Caco-2 (cell line): Measurements from ENCODE around the gene LLGL1. TPM values are rescaled to one million over a fixed set of nuclear protein-coding genes. Genes with fewer than 3 reads are reported as not detected.

Experiments
- BruUV-seq: library from RNA; stranded (reverse); fragments of 400-500 nt; replicated peaks from 2 replicates; lab custom pipeline; 2021; lab: Mats Ljungman, UMichigan
- CTCF ChIA-PET: fragments of 300-600 bp; sonication (Branson Sonifier 250); formaldehyde crosslinking; loops from one replicate; lab custom pipeline; 2022; ENCODE audit warnings: antibody characterized with exemption; lab: Charles Lee
- POLR2A ChIA-PET: fragments of 300-600 bp; sonication (Branson Sonifier 250); formaldehyde crosslinking; loops from one replicate; lab custom pipeline; 2022; ENCODE audit warnings: antibody characterized with exemption; lab: Charles Lee
- DNase-seq, 2 experiments: peaks; one replicate each; pipeline versions ENCODE4 v3.0.0 to v3.0.0-alpha.2; 2020 to 2022
- H3K27me3 ChIP-seq: replicated peaks from 2 replicates; pipeline ENCODE4 v1.6.0; 2011; ENCODE audit warnings: low read length; ENCODE audit not compliant: control insufficient read depth, insufficient read depth
- H3K36me3 ChIP-seq: 2 replicates; pipeline ENCODE4 v1.5.1; 2011; ENCODE audit warnings: low read length; ENCODE audit not compliant: control insufficient read depth, insufficient read depth
- H3K4me1 ChIP-seq: fragments of 250-450 bp; sonication (Bioruptor Pico); 2 replicates; pipeline ENCODE4 v1.5.1; 2020; ENCODE audit warnings: mild to moderate bottlenecking
- H3K4me3 ChIP-seq: 2 replicates; pipeline ENCODE4 v1.5.1; 2011; ENCODE audit warnings: low read depth, mild to moderate bottlenecking, control low read depth, low read length
- H3K9me3 ChIP-seq: fragments of 250-450 bp; sonication (Bioruptor Pico); 2 replicates; pipeline ENCODE4 v1.5.1; 2020; ENCODE audit warnings: mild to moderate bottlenecking, moderate library complexity
- H3K27ac Mint-ChIP-seq: one replicate; pipeline ENCODE4 v1.8.0; 2022; ENCODE audit warnings: mixed read lengths; ENCODE audit not compliant: unreplicated experiment
- H3K27me3 Mint-ChIP-seq: one replicate; pipeline ENCODE4 v1.8.0; 2022; ENCODE audit warnings: mixed read lengths; ENCODE audit not compliant: insufficient read depth, unreplicated experiment
- H3K36me3 Mint-ChIP-seq: one replicate; pipeline ENCODE4 v1.8.0; 2022; ENCODE audit warnings: mild to moderate bottlenecking, mixed read lengths; ENCODE audit not compliant: insufficient read depth, unreplicated experiment
- H3K4me1 Mint-ChIP-seq: one replicate; pipeline ENCODE4 v1.8.0; 2022; ENCODE audit warnings: low read depth, mixed read lengths; ENCODE audit not compliant: unreplicated experiment
- H3K4me3 Mint-ChIP-seq: one replicate; pipeline ENCODE4 v1.8.0; 2022; ENCODE audit warnings: mild to moderate bottlenecking, moderate library complexity, mixed read lengths; ENCODE audit not compliant: unreplicated experiment
- H3K9me3 Mint-ChIP-seq: one replicate; pipeline ENCODE4 v1.8.0; 2022; ENCODE audit warnings: mixed read lengths; ENCODE audit not compliant: unreplicated experiment
- CTCF ChIP-seq, 2 experiments: fragments of 200-600 bp in 1 of 2; IDR thresholded peaks; 1 replicate in 1 of 2; 2 replicates in 1 of 2; pipeline versions ENCODE4 v1.5.1 to v1.8.0; 2011 to 2022; ENCODE audit warnings: antibody characterized with exemption in 1 of 2, control low read depth in 1 of 2, inconsistent platforms in 1 of 2, low read depth in 1 of 2, low read length in 1 of 2, mild to moderate bottlenecking in 1 of 2, moderate library complexity in 1 of 2; ENCODE audit not compliant: insufficient read depth in 1 of 2, severe bottlenecking in 1 of 2, unreplicated experiment in 1 of 2
- intact Hi-C: fragments of 100-400 bp; cut with micrococcal nuclease; formaldehyde crosslinking; loops from one replicate; pipeline ENCODE4 v1.10.0; 2022; ENCODE audit not compliant: unreplicated experiment
- total RNA-seq: library from RNA; stranded (reverse); gene quantifications from 2 replicates; pipeline ENCODE4 v1.2.3, GENCODE V29; 2022

Gene LLGL1
- total RNA-seq, 1 experiment from 2014 or later: 41.3 TPM

DNA sequence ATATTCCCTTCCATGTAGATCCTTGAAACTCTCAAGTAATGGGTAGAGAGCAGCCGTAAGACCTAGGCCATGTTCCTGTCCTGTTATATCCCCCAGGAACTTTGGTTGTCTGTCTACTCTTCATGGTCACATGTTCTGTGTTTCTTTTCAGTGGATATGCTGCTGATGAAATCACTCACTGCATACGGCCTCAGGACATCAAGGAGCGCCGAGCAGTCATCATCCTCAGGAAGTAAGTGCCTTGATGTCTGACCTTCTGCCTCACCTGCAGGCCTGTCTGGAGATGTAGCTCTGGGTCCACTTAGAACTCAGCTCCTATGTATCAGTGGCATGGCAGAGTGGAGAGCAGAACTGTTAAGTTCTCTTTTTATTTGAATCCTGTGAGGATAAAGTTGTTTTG, 30.6 kb upstream of the LLGL1 start:
- no peaks in the 10 kb centered on the region for H3K27me3 Mint-ChIP-seq
- H3K9me3 ChIP-seq: no peaks in the 10 kb centered on the region
- H3K36me3 Mint-ChIP-seq: peaks cover 80% of the 10 kb centered on the region
- no peak overlapping the region for H3K4me3 ChIP-seq
- peaks cover 1% of the 10 kb centered on the region for H3K4me1 Mint-ChIP-seq
- no peak overlapping the region for H3K27ac Mint-ChIP-seq
- BruUV-seq: no TSS peak
- no peaks in the 10 kb centered on the region for H3K27me3 ChIP-seq
- no peak overlapping the region for H3K4me3 Mint-ChIP-seq
- intact Hi-C loops: no loop called here
- H3K4me1 ChIP-seq: peaks cover 4% of the 10 kb centered on the region
- no peak for TF ChIP-seq CTCF (IDR thresholded peaks at IDR 0.05; ENCODE audit: insufficient read depth in 1 of 2, low read depth in 1 of 2, low read length in 1 of 2, severe bottlenecking in 1 of 2, unreplicated experiment in 1 of 2)
- ChIA-PET CTCF (no interaction called here), POLR2A (no interaction called here)
- H3K36me3 ChIP-seq: peaks cover 11% of the 10 kb centered on the region
- no peaks in the 10 kb centered on the region for H3K9me3 Mint-ChIP-seq
- no peak for DNase-seq

DNA sequence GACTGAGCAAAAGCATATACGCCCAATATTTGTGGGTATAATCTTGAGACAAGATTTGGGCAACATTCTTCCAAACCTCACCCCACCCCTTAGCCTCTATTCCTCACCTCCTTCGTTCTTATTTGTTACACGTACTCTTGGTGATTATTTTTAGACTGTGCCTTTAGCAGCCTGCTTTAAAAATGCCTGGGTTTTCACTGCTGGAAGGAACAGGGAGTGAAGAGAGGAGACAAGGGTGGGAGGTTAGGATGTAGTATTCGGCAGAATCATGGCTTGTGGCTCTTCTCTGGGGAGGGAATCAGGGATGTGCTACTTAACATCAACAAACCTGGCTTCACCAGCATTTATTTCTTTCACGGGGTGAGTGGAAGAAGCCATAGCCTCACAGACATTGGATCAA, 30.2 kb upstream of the LLGL1 start:
- ChIA-PET CTCF (no interaction called here), POLR2A (no interaction called here)
- intact Hi-C loops: no loop called here
- Histone ChIP-seq H3K4me1 (no peaks in the 10 kb centered on the region; the same call in 1 of the 2 replicates), H3K27me3 (no peaks in the 10 kb centered on the region), H3K9me3 (no peaks in the 10 kb centered on the region), H3K4me3 (no peak overlapping the region), H3K36me3 (peaks cover 11% of the 10 kb centered on the region)
- no TSS peak for BruUV-seq
- no peaks in the 10 kb centered on the region for H3K27me3 Mint-ChIP-seq
- no peak overlapping the region for H3K27ac Mint-ChIP-seq
- no peak overlapping the region for H3K4me3 Mint-ChIP-seq
- peaks cover 5% of the 10 kb centered on the region for H3K4me1 Mint-ChIP-seq
- DNase-seq: no peak
- H3K36me3 Mint-ChIP-seq: peaks cover 80% of the 10 kb centered on the region
- TF ChIP-seq CTCF (IDR thresholded peaks at IDR 0.05; ENCODE audit: insufficient read depth in 1 of 2, low read depth in 1 of 2, low read length in 1 of 2, severe bottlenecking in 1 of 2, unreplicated experiment in 1 of 2): no peak
- H3K9me3 Mint-ChIP-seq: no peaks in the 10 kb centered on the region

DNA sequence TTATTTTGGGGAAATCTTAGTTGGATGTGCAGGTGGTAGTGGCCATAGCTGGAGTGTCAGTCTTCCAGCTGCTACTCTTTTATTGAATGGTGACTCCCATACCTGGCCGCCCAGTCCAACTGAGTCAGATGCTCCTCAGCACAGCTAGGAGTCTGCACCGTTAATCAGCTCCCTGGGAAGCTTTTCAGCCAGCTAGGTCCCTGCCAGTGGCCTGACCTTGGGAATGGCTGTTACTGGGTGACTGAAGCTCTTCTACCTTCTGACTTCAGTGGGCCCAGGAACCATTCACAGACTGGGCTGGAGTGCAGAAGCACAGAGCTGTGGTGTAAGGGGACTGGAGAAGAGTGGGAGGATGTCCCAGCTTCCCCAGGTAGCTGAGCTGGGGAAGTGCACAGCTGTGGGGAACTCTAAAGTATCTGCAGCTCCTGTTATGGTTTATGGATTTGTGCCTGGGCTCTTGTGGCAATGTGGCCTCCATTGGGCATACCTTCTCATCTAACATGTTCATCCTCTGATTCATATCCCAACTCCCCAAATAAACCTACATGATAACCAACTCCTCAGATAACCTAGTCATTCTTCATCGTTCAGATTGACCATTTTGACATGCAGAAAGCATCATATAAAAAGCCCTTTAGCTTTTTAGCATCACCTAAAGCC, 27.8 kb upstream of the LLGL1 start:
- BruUV-seq: no TSS peak
- Histone ChIP-seq H3K27me3 (no peaks in the 10 kb centered on the region), H3K9me3 (no peaks in the 10 kb centered on the region), H3K36me3 (peaks cover 11% of the 10 kb centered on the region), H3K4me1 (peaks cover 5% of the 10 kb centered on the region), H3K4me3 (no peak overlapping the region)
- no peak for DNase-seq
- POLR2A ChIA-PET: interaction anchor here (0.6 kb wide), 2 partner anchors 608 to 1945 kb away, joined by 3 to 6 read pairs; no protein-coding TSS in a partner anchor
- Mint-ChIP-seq H3K4me3 (no peak overlapping the region), H3K9me3 (no peaks in the 10 kb centered on the region), H3K27me3 (no peaks in the 10 kb centered on the region), H3K36me3 (peaks cover 84% of the 10 kb centered on the region), H3K4me1 (peaks cover 5% of the 10 kb centered on the region), H3K27ac (no peak overlapping the region)
- CTCF ChIA-PET: no interaction called here
- intact Hi-C loops: loop anchor here (2.0 kb wide), 1 partner anchor 15 kb away; no protein-coding TSS in a partner anchor
- TF ChIP-seq CTCF (IDR thresholded peaks at IDR 0.05; ENCODE audit: insufficient read depth in 1 of 2, low read depth in 1 of 2, low read length in 1 of 2, severe bottlenecking in 1 of 2, unreplicated experiment in 1 of 2): no peak
